Measurements from ENCODE around the gene NPHP4.

GRCh38 chr1:5917591-5918274 is 74.5 kb downstream of the NPHP4 start:
- TF ChIP-seq, protein P1, sequence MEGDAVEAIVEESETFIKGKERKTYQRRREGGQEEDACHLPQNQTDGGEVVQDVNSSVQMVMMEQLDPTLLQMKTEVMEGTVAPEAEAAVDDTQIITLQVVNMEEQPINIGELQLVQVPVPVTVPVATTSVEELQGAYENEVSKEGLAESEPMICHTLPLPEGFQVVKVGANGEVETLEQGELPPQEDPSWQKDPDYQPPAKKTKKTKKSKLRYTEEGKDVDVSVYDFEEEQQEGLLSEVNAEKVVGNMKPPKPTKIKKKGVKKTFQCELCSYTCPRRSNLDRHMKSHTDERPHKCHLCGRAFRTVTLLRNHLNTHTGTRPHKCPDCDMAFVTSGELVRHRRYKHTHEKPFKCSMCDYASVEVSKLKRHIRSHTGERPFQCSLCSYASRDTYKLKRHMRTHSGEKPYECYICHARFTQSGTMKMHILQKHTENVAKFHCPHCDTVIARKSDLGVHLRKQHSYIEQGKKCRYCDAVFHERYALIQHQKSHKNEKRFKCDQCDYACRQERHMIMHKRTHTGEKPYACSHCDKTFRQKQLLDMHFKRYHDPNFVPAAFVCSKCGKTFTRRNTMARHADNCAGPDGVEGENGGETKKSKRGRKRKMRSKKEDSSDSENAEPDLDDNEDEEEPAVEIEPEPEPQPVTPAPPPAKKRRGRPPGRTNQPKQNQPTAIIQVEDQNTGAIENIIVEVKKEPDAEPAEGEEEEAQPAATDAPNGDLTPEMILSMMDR (IDR thresholded peaks at IDR 0.05; ENCODE audit: low read length), result no peak
- TF ChIP-seq EZH2 (IDR thresholded peaks at IDR 0.05; ENCODE audit: borderline replicate concordance, low read length), result no peak

All from OCI-LY1 (cell line).